NCI-H1417 treated with DMSO at 0.1 percent for 48 hours (cell line): ENCODE results near the gene ERBB2.
A peak's percentile ranks its signal among the peaks of the same experiment; 100 is the strongest.

Source experiments
- DNase-seq: peaks from one replicate; lab custom pipeline; 2025; lab: John Stamatoyannopoulos, UW

ERBB2 gene

DNA sequence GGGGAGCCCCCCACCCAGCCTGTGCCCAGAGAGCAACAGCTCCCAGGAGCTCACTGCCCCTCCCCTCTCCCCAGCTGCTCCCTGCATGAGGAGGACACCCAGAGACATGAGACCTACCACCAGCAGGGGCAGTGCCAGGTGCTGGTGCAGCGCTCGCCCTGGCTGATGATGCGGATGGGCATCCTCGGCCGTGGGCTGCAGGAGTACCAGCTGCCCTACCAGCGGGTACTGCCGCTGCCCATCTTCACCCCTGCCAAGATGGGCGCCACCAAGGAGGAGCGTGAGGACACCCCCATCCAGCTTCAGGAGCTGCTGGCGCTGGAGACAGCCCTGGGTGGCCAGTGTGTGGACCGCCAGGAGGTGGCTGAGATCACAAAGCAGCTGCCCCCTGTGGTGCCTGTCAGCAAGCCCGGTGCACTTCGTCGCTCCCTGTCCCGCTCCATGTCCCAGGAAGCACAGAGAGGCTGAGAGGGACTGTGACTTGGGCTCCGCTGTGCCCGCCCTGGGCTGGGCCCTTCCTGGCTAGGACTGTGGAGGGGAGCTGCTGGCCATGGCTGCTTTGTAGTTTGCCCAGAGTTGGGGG is 34.1 kb upstream of the ERBB2 start:
- no peak for DNase-seq

DNA sequence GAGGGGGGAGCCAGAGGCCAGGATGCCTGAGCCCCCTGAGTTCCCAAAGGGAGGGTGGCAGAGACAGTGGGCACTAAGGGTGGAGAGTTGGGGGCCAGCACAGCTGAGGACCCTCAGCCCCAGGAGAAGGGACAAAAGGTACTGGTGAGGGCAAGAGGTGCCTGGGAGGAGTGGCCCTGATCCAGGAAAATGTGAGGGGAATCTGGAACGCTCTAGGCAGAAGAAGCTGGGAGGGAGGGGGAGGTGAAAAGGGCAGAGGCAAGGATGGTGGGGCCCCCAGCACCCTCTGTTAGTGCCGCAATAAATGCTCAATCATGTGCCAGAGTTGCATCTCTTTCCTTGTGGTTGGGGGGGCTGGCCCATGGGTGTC is 33.6 kb upstream of the ERBB2 start:
- no peak for DNase-seq

DNA sequence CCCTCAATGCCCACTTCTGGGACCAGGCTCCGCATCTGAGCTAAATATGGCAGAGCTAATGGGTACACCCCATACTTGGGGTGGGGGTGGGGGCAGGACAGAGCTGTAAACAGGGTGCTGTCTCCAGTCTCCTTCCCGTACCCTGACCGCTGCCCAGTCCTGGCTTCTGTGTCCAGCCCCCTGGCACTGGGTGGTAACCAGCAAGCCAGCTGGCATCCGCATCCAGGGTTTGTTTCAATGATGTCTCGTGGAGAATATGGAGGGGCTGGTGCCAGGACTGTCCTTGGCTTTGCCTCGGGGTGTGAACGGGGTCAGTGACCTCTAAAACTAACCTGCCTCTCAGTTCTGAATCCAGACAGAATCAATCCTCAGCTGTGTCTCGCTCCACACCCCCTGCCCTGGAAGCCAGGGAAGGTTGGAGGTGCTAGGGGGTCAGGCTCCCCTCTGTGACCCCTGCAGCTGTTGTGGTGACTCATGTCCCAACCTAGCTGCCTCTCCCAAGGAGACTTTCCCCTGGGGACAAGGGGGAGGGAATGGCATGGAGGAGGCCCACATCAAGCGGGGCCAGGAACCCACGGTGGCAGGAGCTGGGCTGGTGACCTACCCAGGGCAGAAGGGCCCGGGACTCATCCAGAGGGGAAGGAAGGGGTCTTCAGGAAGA is 33.1 kb upstream of the ERBB2 start:
- no peak for DNase-seq

DNA sequence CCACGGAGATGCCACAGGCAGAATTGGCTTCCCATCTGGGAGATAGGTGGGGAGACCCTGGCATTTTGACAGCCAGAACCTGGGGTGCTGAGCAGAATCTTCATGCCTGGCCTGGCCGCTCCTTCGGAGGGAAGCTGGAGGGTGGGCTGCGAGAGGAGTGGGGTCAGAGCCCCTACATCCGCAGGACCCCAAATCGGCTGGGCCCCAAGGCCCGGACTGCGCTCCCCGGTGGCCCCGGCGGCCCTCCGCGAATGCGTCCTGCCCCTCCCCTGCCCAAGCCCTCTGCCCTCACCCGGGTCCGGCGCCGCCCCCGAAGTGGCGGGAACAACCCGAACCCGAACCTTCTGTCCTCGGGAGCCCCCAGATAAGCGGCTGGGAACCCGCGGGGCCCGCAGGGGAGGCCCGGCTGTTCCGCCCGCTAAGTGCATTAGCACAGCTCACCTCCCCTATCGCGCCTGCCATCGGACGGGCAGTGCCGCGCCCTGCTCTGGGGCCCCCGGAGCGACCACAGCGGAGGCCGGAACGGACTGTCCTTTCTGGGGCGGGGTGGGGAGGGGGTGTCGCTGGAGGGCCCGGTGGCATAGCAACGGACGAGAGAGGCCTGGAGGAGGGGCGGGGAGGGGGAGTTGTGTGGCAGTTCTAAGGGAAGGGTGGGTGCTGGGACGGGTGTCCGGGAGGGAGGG is 32.5 kb upstream of the ERBB2 start:
- no peak for DNase-seq

DNA sequence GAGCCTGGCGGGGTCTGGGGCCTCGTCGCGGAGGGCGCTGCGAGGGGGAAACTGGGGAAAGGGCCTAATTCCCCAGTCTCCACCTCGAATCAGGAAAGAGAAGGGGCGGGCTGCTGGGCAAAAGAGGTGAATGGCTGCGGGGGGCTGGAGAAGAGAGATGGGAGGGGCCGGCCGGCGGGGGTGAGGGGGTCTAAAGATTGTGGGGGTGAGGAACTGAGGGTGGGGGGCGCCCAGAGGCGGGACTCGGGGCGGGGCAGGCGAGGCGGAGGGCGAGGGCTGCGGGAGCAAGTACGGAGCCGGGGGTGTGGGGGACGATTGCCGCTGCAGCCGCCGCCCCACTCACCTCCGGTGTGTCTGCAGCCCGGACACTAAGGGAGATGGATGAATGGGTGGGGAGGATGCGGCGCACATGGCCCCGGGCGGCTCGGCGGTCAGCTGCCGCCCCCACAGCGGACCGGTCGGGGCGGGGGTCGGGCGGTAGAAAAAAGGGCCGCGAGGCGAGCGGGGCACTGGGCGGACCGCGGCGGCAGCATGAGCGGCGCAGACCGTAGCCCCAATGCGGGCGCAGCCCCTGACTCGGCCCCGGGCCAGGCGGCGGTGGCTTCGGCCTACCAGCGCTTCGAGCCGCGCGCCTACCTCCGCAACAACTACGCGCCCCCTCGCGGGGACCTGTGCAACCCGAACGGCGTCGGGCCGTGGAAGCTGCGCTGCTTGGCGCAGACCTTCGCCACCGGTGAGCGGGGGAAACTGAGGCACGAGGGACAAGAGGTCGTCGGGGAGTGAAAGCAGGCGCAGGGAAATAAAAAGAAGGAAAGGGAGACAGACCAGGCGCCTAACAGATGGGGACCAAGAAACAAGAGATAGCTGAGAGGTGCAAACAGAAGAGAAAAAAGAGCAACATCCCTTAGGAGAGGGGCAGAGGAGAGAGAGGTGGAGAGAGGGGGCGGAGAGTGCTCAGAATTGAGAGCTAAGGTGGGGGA is 31.6 kb upstream of the ERBB2 start, which contains the start of gene PNMT:
PNMT (plus strand) TSS at position 509 of the 980 bp plus-strand sequence; CDS start at position 532, 23 bp downstream.
- no peak for DNase-seq

DNA sequence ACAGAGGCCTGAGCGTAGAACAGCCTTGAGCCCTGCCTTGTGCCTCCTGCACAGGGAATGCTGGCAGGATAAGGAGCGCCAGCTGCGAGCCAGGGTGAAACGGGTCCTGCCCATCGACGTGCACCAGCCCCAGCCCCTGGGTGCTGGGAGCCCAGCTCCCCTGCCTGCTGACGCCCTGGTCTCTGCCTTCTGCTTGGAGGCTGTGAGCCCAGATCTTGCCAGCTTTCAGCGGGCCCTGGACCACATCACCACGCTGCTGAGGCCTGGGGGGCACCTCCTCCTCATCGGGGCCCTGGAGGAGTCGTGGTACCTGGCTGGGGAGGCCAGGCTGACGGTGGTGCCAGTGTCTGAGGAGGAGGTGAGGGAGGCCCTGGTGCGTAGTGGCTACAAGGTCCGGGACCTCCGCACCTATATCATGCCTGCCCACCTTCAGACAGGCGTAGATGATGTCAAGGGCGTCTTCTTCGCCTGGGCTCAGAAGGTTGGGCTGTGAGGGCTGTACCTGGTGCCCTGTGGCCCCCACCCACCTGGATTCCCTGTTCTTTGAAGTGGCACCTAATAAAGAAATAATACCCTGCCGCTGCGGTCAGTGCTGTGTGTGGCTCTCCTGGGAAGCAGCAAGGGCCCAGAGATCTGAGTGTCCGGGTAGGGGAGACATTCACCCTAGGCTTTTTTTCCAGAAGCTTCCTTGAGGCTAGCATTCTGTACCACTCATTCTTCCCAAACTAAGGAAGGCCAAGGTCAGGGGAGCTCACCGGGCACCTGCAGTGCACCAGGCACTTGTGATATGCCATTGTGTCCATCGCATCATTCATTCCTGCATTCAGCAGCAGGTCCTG is 29.7 kb upstream of the ERBB2 start:
- no peak for DNase-seq

DNA sequence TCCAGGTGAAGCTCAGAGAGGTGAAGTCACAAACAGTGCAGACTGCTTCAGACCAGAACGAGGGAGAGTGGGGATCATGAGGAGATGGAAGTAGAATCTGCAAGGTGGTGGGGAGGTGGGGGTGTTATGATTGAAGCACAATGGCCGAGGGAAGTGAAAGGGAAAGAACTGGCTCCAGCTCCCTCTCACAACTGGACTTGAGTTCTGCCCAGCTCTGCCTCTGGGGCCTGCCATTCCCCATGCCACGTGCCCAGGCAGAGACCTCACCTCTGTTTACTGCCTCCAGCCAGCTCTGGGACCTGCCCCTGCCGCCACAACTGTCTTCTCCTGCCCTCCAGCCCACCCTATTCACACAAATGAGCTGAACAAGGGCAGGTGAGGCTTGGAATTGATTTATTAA is 29.1 kb upstream of the ERBB2 start:
- DNase-seq, result no peak

DNA sequence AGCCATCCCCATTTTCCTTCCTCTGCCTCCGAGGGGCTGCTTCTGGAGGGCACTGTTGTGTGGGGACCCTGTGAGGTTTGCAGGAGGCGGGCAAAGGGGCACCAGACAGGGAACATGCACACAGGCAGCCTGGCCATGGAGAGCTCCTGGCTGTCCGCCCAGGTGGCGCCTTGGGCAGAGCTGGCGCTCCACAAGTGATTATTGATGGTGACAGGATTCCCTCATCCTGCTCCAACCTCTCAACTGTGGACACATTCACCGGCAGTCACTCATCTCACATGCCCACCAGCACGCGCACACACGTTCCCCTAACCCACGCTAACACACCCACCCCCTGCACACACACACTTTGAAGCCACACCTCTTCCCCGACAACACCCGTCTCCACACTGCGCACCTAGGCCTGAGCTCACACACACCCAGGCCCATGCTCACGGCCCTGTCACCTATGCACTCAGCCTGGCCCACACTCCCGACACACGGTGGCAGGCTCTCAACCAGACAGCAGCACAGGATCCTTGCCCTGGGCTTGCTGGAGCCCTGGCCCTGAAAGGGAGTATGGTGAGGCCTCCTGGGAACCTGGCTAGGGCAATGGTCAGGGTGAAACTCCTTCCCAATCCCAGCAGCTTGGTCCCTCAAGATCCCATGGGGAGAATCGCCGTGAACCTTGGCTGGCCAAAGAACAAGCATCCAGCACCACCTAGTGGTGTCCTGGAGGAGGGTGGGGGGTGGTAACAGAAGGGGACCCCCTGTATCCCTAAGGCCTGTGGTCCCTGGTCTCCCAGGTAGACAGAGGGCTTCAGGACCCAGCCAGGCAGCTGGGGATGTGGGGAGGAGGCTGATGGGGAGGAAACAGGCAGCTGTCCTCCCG is 28.0 kb upstream of the ERBB2 start:
- no peak for DNase-seq

DNA sequence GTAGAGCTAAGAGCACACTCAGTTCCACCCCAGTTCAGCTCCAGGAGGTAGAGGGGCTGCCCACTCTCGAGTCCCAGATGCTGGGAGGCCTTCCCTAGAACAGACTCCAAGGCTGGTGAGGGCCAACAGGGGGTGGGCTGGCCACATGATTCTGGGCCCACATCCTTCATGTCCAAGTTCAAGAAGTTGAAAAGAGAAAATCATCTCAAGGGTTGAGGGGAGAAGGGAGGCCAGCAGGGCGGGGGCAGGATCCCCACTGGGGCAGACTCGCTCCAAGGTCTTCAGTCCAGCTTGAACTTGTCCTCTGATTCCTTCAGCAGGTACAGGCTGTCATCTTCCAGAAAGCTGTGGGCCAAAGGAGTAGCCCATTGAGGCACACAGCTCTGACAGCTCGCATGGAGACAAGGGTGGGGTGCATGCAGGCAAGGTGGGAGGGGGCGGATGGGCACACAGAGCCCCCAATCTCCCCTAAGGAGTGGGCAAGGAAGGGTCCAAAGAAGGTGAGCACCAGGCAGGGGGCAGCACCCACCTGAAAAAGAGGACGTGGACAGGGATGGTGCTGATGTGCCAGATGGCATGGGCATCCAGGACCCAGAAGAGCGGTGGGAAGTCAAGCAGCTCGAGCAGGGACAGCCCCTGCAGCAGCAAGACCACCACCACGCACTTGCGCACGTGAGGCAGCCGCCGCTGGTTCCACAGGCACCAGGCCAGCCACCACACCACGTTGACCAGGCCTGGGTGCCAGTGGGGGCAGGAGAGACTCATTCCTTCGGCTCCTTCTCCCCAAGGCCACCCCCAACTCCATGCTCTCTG is 27.1 kb upstream of the ERBB2 start:
- DNase-seq, result no peak

DNA sequence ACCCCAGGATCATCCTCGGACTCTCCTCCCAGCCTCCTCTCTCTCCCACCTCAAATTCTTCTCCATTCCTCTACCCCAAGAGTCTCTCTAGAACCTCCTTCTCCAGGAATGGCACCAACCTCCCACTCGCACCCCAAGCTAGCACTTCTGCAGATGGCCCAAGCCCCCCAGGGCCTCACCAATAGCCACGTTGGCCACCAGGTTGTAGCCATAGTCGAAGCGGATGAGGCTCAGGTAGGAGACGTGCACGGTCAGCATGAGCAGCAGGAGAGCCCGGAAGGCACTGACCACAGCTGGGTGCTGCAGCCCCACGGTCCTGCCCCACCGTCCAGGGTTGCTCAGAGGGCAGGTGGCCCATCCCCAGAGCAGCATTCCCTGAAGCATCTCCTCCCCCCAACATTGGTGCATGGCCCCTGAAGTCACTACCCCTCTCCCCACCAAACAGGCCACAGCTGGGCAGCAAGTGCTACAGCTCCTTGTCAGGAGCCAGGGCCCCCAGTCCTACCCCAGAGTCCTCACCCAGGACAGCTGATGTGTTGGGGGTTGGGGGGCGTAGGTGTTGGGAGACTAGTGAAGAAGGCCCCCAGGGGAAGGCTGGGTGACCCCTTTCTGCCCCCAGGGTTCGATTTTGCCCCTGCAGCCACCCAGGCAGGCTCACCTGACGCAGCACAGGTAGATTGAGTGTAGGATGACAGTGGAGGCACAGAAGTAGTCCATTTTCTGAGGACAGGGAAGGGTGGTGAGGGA is 26.4 kb upstream of the ERBB2 start:
- DNase-seq, result no peak

DNA sequence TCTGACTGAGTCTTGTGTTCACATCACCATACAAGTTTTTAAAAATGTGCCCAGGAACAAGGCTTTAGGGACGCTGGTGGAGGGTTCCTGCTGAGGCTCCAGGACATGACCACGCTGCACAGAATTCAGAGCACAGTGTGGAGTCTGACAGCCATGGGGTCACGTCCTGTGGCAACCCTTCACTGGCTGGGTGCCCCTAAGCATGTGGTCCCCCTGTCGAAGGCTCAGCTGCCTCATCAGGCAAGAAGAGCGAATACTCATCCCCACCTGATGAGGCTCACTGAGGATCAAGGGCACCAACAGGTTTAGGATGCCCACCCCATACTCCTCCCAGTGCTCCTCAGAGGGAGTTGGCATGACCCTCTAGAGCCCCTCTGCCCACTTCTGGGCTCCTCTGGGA is 25.7 kb upstream of the ERBB2 start:
- no peak for DNase-seq

DNA sequence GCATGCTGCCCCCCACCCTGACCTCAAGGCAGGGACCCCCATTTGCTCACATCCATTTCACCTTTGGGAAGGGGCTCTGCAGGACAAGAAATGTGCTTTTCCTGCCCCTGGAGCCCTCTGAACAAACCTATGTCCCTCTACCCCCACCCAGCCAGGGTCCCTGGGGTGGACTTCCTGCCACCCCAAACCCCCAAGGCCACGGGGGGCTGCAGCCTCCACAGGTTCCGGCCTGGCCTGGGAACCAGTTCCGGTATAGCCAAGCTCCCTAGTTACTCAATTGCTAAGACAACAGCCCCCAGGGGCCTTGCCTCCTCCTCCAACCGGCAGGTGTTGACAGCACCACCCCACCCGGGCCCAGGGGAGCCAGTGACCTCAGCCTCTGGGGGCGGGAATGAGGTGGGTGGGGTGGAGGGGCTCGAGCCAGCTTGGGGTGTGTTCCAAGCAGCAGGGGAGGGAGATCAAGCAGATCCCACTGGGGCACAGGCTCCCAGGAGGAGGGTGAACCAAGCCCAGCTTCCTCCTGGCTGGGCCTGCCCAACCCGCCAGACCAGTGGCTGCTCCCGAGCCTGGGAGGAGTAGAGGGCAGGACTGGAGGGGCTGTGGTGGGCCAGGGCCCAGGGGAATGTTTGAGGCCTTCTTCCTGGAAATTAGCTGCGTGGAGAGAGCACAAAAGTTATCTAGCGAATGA is 25.0 kb upstream of the ERBB2 start:
- peak; percentile 23 for DNase-seq

DNA sequence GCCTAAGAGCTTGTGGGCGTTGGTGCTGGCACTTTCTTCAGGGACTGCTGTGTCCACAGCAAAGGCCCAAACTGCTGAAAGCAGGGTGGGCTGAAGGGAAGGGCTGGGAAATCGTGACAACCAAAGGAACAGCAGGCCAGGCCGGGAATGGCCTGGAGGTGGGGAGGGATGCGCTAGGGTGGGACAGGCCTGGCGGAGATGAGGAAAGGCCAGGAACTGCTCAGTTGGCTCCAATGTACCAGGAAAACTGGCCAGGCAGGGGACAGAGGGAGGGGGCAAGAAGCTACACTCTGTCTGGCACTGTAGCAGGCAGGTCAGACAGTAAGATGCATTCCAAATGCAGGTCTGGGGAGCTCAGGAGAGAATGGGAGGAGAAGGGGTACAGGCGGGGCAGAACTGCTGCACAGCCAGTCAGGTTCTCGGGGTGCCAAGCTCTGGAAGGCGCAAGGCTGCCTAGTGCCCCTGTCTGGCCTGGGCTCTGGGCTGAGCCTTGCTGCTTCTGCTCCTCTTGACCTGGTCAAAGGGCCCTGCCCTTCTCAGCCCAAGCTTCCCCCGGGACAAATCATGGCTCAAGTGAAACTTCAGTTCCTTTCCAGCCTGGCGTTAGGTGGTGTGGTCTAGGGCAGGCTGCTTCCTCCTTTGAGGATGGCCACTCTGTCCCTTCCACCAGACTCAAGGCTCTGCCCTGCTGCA is 24.3 kb upstream of the ERBB2 start:
- no peak for DNase-seq

DNA sequence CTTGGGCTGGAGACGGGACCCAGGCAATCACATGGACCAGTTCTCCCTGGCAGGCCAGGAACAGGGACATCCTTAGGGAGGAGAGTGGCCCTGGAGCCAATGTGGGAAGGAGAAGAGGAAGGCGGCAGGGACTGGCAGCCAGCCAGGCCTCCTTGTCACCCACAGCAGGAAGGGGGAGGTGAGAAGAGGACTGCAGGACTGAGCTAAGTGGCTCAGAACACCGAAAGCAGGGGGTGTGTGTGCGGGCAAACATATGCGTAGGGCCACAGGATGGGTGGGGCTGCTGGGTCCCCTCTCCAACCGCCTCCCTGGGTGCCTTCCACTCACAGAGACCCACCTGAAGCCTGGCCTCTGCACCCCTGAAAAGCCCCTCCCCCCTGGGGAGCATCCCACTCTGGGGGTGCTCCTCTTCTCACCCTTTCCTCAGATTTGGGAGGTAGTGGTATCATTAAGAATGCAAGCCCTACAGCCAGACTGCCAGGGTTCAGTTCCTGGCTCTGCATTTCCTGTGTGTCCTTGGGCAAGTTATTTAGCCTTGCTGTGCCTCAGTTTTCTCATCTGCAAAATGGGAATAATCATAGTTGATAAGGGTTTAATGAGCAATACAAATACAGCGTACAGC is 23.6 kb upstream of the ERBB2 start:
- no peak for DNase-seq

DNA sequence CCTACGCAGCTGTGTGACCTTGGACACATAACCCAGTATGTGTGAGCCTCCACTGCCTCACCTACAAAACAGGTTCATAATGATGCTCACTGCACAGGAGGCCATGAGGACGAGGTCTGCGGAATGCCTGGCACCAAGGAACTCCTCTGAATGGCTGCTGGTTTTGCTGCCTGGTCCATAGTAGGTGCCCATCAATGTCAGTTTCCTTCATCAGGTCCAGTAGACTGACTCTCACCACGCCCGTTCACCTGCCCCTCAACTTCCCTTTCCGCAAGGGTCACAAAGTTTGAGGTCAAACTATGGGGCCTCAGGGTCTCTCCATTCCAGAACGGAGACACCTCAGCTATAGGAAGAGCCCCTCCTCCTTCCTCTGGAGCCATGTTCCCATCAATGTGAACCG is 22.8 kb upstream of the ERBB2 start:
- DNase-seq, result no peak

DNA sequence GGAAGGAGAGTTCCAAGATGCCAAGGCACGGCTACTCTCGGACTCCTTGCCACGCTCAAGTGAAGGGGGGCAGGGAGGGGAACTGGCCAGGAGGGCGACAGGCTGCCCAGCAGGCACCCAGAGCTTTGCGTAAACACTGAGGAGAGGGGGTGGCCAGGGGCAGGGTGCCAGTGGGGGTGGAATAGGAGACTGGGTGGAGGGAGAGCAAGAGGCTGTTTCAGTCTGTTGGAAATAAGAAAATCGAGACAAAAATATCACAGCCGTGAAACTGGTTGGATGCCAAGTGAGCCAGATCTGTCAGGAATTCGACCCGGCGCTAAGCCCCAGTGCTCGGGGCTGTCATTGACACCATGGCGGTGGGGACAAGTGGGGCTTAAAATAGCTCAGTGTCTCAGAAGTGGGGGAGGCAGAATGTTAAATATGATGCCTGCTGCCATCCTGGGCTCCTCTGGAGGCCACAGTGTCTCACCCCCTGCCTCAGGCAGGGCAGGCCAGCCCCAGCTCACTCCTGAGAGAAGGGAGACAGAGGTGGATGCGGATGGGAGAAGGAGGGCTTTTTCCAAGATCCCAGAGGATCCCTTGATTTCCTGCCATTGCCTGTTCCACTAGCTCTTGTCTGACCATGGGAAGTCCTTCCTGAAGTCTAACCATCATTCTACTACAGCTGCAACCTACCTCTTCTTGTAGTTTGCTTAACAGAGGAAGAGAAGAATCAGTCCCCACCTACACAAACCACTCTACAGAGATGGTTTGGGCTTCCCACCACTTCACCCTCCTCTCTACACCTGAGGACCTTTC is 22.1 kb upstream of the ERBB2 start:
- no peak for DNase-seq
